Bronchial epithelial cell (primary cell): ENCODE data around the gene ISCU. TPM values are rescaled to one million over a fixed set of nuclear protein-coding genes. Genes with fewer than 3 reads are reported as not detected.
A peak's percentile ranks its signal among the peaks of the same experiment; 100 is the strongest.

Experiments used
- DNase-seq: peaks from one replicate; pipeline ENCODE4 v3.0.0-alpha.2; 2010; ENCODE audit warnings: low read depth
- FAIRE-seq: peaks from 2 replicates; lab custom pipeline; 2011; peaks lifted over from hg19 to GRCh38; lab: Jason Lieb, UNC
- H3K27me3 ChIP-seq: 2 replicates; pipeline ENCODE4 v1.5.1; 2011; ENCODE audit warnings: low read length; ENCODE audit not compliant: control insufficient read depth, insufficient read depth
- H3K36me3 ChIP-seq: 2 replicates; pipeline ENCODE4 v1.5.1; 2011; ENCODE audit warnings: low read length; ENCODE audit not compliant: control insufficient read depth, insufficient read depth
- H3K4me3 ChIP-seq: 2 replicates; pipeline ENCODE4 v1.5.1; 2011; ENCODE audit warnings: mild to moderate bottlenecking, low read depth, low read length, control low read depth
- total RNA-seq: library from RNA; depleted of rRNA; stranded (reverse); fragments of >200 nt; gene quantifications from 2 replicates; pipeline ENCODE4 v1.2.1, GENCODE V29; 2014
- TF ChIP-seq, protein P1 (sequence below): IDR thresholded peaks from 2 replicates; pipeline ENCODE4 v1.5.1; 2011; ENCODE audit warnings: mild to moderate bottlenecking, moderate library complexity, low read length, control low read depth, inconsistent platforms; ENCODE audit not compliant: insufficient read depth, severe bottlenecking

The ISCU gene
- total RNA-seq, 1 donor from 2014 or later, result 155 TPM

GRCh38 chr12:108525681-108526080 is 36.7 kb upstream of the ISCU start:
- TF ChIP-seq, protein P1, sequence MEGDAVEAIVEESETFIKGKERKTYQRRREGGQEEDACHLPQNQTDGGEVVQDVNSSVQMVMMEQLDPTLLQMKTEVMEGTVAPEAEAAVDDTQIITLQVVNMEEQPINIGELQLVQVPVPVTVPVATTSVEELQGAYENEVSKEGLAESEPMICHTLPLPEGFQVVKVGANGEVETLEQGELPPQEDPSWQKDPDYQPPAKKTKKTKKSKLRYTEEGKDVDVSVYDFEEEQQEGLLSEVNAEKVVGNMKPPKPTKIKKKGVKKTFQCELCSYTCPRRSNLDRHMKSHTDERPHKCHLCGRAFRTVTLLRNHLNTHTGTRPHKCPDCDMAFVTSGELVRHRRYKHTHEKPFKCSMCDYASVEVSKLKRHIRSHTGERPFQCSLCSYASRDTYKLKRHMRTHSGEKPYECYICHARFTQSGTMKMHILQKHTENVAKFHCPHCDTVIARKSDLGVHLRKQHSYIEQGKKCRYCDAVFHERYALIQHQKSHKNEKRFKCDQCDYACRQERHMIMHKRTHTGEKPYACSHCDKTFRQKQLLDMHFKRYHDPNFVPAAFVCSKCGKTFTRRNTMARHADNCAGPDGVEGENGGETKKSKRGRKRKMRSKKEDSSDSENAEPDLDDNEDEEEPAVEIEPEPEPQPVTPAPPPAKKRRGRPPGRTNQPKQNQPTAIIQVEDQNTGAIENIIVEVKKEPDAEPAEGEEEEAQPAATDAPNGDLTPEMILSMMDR, result no peak
- Histone ChIP-seq H3K36me3 (peaks cover 33% of the 10 kb centered on the region), H3K27me3 (no peaks in the 10 kb centered on the region), H3K4me3 (no peak overlapping the region)
- FAIRE-seq, result no peak
- DNase-seq, result peak; percentile 44

- Histone ChIP-seq H3K27me3 (no peaks in the 10 kb centered on the region), H3K36me3 (peaks cover 31% of the 10 kb centered on the region), H3K4me3 (no peak overlapping the region)
- DNase-seq, result no peak
- no peak for FAIRE-seq
- TF ChIP-seq, protein P1, result no peak
Observed at GRCh38 chr12:108526482-108527165, 35.8 kb upstream of the ISCU start.

- FAIRE-seq (no peak), DNase-seq (no peak)
- TF ChIP-seq, protein P1, result no peak
- peaks cover 34% of the 10 kb centered on the region for H3K36me3 ChIP-seq
- no peak overlapping the region for H3K4me3 ChIP-seq
- no peaks in the 10 kb centered on the region for H3K27me3 ChIP-seq
Observed at GRCh38 chr12:108527166-108527496, 35.3 kb upstream of the ISCU start.

GRCh38 chr12:108530161-108530560 is 32.2 kb upstream of the ISCU start:
- Histone ChIP-seq H3K27me3 (no peaks in the 10 kb centered on the region), H3K36me3 (peaks cover 28% of the 10 kb centered on the region), H3K4me3 (no peak overlapping the region)
- DNase-seq (no peak), FAIRE-seq (no peak)
- TF ChIP-seq, protein P1, result no peak

- FAIRE-seq (no peak), DNase-seq (no peak)
- H3K27me3 ChIP-seq, result no peaks in the 10 kb centered on the region
- H3K36me3 ChIP-seq, result peaks cover 29% of the 10 kb centered on the region
- TF ChIP-seq, protein P1, result no peak
- no peak overlapping the region for H3K4me3 ChIP-seq
Observed at GRCh38 chr12:108531929-108532848, 30.2 kb upstream of the ISCU start.
